Measurements from ENCODE around the gene NFRKB.
A peak's percentile ranks its signal among the peaks of the same experiment; 100 is the strongest.

Gene NFRKB

DNA sequence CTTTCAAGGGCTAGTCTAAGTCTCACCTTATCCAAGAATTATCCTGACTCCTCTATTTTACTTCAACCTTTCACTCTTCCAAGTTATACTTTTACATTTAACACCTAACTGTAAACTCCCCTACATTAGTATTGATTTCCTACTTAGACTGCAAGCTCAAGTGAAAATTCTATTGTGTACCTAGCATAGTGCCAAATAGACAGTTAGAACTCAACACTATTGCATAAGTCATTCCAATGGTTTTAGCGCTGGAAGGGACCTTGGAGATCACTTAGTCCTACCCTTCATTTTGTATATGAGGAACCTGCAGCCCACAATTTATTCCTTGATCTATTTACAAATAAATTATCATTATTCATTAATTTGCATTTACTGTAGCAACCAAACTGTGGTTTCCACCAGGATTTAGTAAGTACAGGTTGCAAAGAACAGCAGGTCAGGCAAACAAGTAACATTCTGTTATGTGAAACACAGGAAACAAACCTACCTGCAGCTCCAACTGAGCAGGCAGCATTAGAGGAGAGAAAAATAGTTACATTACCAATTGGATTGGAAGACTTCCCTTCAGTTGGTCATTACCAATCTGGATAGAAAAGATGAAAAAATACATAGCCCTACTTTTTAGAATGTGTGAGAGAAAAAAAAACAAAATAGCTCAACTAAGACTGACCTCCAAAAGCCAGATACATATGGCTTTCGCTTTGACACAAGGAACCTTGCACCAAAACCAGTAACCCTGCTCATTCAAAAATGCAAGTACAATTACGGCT lies 33.7 kb upstream of the NFRKB start:
- no peak overlapping the region for H3K4me3 ChIP-seq (replicated peaks; ENCODE audit: low read depth, low read length)
- DNase-seq (ENCODE audit: low read depth), result no peak
- TF ChIP-seq, protein P1, sequence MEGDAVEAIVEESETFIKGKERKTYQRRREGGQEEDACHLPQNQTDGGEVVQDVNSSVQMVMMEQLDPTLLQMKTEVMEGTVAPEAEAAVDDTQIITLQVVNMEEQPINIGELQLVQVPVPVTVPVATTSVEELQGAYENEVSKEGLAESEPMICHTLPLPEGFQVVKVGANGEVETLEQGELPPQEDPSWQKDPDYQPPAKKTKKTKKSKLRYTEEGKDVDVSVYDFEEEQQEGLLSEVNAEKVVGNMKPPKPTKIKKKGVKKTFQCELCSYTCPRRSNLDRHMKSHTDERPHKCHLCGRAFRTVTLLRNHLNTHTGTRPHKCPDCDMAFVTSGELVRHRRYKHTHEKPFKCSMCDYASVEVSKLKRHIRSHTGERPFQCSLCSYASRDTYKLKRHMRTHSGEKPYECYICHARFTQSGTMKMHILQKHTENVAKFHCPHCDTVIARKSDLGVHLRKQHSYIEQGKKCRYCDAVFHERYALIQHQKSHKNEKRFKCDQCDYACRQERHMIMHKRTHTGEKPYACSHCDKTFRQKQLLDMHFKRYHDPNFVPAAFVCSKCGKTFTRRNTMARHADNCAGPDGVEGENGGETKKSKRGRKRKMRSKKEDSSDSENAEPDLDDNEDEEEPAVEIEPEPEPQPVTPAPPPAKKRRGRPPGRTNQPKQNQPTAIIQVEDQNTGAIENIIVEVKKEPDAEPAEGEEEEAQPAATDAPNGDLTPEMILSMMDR (IDR thresholded peaks at IDR 0.05; ENCODE audit: low read length, missing control alignments), result no peak

DNA sequence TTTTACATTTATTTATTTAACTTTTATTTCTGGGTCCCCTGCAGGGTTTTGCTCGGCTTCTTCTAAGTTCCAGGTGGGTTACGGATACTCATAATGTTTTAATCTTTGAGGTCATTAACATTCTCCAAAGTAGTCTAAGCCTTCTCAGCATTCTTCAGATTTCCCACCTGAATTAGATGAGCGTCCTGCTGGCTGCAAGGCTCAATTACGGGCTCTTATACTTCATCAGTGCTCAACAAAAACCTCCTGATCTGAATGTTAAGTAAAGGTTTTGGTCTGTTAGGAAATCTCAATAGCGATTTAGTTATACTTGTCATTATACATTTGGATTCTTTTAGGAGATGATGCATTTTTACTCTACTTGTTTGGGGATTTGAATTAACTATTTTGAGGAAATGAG lies 27.3 kb upstream of the NFRKB start:
- H3K4me3 ChIP-seq (replicated peaks; ENCODE audit: low read depth, low read length), result no peak overlapping the region
- no peak for DNase-seq (ENCODE audit: low read depth)
- TF ChIP-seq, protein P1 (IDR thresholded peaks at IDR 0.05; ENCODE audit: low read length, missing control alignments), result no peak

DNA sequence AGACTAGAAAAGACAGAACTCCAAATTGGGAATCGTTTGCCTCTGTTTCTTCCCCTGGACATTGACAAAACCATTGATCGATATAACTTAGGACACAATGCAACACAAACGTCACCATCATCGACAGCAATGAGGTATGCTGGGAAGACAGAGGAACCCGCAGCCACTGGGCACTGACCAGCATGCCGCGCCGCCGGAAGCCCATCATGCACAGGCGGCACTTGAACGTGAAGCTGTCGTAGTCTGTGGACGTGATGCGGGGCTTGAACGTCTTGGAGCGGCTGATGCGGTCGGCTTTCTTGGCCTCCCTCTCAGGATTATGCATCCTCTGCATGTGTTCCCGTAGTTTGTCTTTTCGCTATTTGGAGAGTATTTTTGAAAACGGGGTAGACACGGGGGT lies 23.0 kb upstream of the NFRKB start:
- no peak for DNase-seq (ENCODE audit: low read depth)
- H3K4me3 ChIP-seq (replicated peaks; ENCODE audit: low read depth, low read length), result no peak overlapping the region
- TF ChIP-seq, protein P1 (IDR thresholded peaks at IDR 0.05; ENCODE audit: low read length, missing control alignments), result no peak

DNA sequence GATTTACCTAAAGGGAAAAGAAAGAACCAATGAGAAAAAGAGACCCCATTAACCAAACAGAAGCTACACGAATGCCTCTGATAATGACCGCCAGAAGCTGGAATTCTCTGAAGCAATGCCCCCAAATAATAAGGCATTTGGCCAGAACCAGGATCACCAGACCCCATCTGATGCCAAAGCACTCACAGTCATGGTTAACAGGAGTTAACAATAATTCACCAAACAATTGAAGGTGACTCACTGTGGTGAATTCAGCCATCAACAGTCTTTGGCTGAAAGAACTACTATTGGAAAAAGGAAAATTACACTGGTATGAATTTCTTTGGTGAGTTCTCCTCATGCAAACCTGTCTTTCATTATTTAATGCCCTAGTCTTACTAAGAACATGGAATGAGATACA lies 21.9 kb upstream of the NFRKB start:
- TF ChIP-seq, protein P1 (IDR thresholded peaks at IDR 0.05; ENCODE audit: low read length, missing control alignments), result no peak
- H3K4me3 ChIP-seq (replicated peaks; ENCODE audit: low read depth, low read length), result no peak overlapping the region
- DNase-seq (ENCODE audit: low read depth), result peak; percentile 35

DNA sequence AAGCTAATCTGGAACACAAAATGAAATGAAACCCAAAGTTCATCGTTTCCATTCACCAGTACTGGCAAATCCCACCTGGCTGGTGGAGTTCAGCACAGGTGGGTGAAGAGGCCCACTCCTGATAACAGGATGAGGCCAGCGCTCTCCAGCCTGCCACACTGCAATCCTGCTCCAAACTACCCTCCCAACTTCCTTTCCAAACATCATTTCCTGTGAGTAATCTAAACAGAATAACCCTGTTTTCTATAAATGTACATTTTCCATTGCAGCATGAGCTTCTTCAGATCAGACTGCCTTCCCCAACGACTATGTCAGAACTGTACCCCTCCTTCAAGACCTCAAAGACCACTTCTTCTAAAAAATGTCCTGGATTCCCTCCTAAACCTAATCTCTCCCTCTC lies 15.9 kb upstream of the NFRKB start:
- peak; percentile 56 for DNase-seq (ENCODE audit: low read depth)
- no peak overlapping the region for H3K4me3 ChIP-seq (replicated peaks; ENCODE audit: low read depth, low read length)
- TF ChIP-seq, protein P1 (IDR thresholded peaks at IDR 0.05; ENCODE audit: low read length, missing control alignments), result no peak

DNA sequence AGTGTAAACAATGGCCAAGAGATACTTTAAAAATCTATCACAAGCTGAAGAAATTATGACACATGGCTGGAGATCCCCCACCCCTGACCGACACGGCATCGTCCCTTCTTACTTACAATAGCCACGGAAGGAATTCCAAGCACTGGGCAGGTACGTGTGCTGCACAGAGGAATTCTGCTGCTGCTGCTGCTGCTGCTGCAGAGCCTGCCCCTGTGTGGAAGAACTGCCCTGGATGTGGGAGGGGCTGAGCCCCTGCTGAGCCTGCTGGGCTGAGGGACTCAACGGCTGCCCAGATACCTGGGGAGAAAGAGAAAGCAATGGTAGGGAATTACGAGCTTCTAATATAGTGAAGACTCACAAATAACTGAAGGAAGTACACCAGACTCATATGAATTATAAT lies 15.0 kb upstream of the NFRKB start:
- TF ChIP-seq, protein P1 (IDR thresholded peaks at IDR 0.05; ENCODE audit: low read length, missing control alignments), result no peak
- no peak overlapping the region for H3K4me3 ChIP-seq (replicated peaks; ENCODE audit: low read depth, low read length)
- DNase-seq (ENCODE audit: low read depth), result no peak

DNA sequence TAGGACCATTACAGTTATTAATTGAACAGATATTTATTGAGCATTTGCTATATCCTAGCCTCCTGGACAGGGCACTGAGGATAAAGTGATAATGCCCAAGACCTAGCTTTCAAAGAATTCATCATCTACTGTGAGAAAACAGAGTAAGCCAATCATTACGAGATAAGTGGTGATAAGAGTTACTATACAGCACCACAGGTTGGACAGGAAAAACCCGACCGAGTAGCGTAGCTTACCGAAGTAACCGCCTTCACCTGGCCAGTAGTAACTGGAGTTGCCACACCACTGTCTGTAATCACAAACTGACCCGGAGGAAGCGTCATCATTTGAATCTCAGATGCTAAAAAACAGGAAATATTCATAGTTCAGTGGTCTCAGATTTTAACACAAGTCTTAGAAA lies 10.0 kb upstream of the NFRKB start:
- no peak overlapping the region for H3K4me3 ChIP-seq (replicated peaks; ENCODE audit: low read depth, low read length)
- no peak for DNase-seq (ENCODE audit: low read depth)
- TF ChIP-seq, protein P1 (IDR thresholded peaks at IDR 0.05; ENCODE audit: low read length, missing control alignments), result no peak

Data from fibroblast of pulmonary artery (primary cell).